SK-N-SH treated with all-trans-retinoic acid at 6 μM for 48 hours (cell line): ENCODE data around the gene CHM.

Experiments
- CSRNP3 ChIP-seq: fragments of 250-450 bp; sonication (Bioruptor Pico); IDR thresholded peaks from 2 replicates; pipeline ENCODE4 v1.5.1; 2021; ENCODE audit warnings: mild to moderate bottlenecking, moderate library complexity
- GLIS3 ChIP-seq: fragments of 250-450 bp; sonication (Bioruptor Pico); IDR thresholded peaks from 2 replicates; pipeline ENCODE4 v1.5.0; 2020; ENCODE audit warnings: mild to moderate bottlenecking, moderate library complexity
- OSR1 ChIP-seq: fragments of 250-450 bp; sonication (Bioruptor Pico); IDR thresholded peaks from 2 replicates; pipeline ENCODE4 v1.8.0; 2022; ENCODE audit warnings: moderate library complexity, mild to moderate bottlenecking, inconsistent platforms
- PPARA ChIP-seq: fragments of 250-450 bp; sonication (Bioruptor Pico); IDR thresholded peaks from 2 replicates; pipeline ENCODE4 v1.5.0; 2020; ENCODE audit warnings: mild to moderate bottlenecking, borderline replicate concordance
- RARB ChIP-seq: fragments of 250-450 bp; sonication (Bioruptor Pico); IDR thresholded peaks from 2 replicates; pipeline ENCODE4 v1.8.0; 2021; ENCODE audit warnings: mild to moderate bottlenecking, moderate library complexity
- TCF4 ChIP-seq: fragments of 250-450 bp; sonication (Bioruptor Pico); IDR thresholded peaks from 2 replicates; pipeline ENCODE4 v1.8.0; 2021; ENCODE audit warnings: mild to moderate bottlenecking, moderate library complexity, borderline replicate concordance
- TOX ChIP-seq: fragments of 250-450 bp; sonication (Bioruptor Pico); IDR thresholded peaks from 2 replicates; pipeline ENCODE4 v1.8.0; 2021; ENCODE audit warnings: mild to moderate bottlenecking, moderate library complexity, borderline replicate concordance
- TSHZ2 ChIP-seq: fragments of 250-450 bp; sonication (Bioruptor Pico); IDR thresholded peaks from 2 replicates; pipeline ENCODE4 v1.5.0; 2020; ENCODE audit warnings: mild to moderate bottlenecking, moderate library complexity
- ZNF70 ChIP-seq: fragments of 450-650 bp; formaldehyde crosslinking; IDR thresholded peaks from 2 replicates; pipeline ENCODE4 v1.5.0; 2020; ENCODE audit warnings: mild to moderate bottlenecking, moderate library complexity
- ZNF8 ChIP-seq: fragments of 450-650 bp; formaldehyde crosslinking; IDR thresholded peaks from 2 replicates; pipeline ENCODE4 v1.5.0; 2020; ENCODE audit warnings: mild to moderate bottlenecking, moderate library complexity
- TF ChIP-seq, protein P1 (sequence below): fragments of 250-450 bp; sonication (Bioruptor Pico); IDR thresholded peaks from 2 replicates; pipeline ENCODE4 v1.8.0; 2020; ENCODE audit warnings: mild to moderate bottlenecking, moderate library complexity, borderline replicate concordance
- TF ChIP-seq, protein P2 (sequence below): fragments of 250-450 bp; sonication (Bioruptor Pico); IDR thresholded peaks from 2 replicates; pipeline ENCODE4 v1.5.1; 2020; ENCODE audit warnings: low read depth, mild to moderate bottlenecking, moderate library complexity

DNA sequence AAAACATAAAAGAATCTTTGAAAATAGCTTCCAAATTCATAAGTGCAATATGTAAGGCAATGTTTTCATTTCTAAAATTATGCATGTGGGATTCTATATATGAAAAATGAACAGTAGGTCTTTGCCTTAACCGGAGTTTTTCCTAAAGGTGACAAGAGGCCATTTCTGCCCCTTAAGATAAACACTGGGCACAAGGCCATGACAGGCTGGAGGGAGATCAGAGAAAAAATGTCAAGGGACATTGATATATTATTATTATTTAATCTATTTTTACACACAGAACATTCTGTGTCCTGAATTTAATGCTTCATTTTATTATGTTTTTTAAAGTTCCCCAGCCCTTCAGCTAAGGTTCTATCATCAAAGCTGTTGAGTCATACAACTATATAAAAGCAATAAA lies 118.8 kb downstream of the CHM start:
- TF ChIP-seq, protein P1, sequence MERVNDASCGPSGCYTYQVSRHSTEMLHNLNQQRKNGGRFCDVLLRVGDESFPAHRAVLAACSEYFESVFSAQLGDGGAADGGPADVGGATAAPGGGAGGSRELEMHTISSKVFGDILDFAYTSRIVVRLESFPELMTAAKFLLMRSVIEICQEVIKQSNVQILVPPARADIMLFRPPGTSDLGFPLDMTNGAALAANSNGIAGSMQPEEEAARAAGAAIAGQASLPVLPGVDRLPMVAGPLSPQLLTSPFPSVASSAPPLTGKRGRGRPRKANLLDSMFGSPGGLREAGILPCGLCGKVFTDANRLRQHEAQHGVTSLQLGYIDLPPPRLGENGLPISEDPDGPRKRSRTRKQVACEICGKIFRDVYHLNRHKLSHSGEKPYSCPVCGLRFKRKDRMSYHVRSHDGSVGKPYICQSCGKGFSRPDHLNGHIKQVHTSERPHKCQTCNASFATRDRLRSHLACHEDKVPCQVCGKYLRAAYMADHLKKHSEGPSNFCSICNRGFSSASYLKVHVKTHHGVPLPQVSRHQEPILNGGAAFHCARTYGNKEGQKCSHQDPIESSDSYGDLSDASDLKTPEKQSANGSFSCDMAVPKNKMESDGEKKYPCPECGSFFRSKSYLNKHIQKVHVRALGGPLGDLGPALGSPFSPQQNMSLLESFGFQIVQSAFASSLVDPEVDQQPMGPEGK (CRISPR knock-in tag): no peak
- TF ChIP-seq ZNF8 (CRISPR knock-in tag) (no peak), TCF4 (no peak), CSRNP3 (CRISPR knock-in tag) (no peak), ZNF70 (CRISPR knock-in tag) (no peak), OSR1 (CRISPR knock-in tag) (no peak), PPARA (CRISPR knock-in tag) (no peak), GLIS3 (CRISPR knock-in tag) (no peak), RARB (CRISPR knock-in tag) (no peak), TSHZ2 (CRISPR knock-in tag) (no peak), TOX (no peak)
- TF ChIP-seq, protein P2, sequence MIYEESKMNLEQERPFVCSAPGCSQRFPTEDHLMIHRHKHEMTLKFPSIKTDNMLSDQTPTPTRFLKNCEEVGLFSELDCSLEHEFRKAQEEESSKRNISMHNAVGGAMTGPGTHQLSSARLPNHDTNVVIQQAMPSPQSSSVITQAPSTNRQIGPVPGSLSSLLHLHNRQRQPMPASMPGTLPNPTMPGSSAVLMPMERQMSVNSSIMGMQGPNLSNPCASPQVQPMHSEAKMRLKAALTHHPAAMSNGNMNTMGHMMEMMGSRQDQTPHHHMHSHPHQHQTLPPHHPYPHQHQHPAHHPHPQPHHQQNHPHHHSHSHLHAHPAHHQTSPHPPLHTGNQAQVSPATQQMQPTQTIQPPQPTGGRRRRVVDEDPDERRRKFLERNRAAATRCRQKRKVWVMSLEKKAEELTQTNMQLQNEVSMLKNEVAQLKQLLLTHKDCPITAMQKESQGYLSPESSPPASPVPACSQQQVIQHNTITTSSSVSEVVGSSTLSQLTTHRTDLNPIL (CRISPR knock-in tag): no peak
